Measurements from ENCODE around the gene STT3A. TPM values are rescaled to one million over a fixed set of nuclear protein-coding genes. Genes with fewer than 3 reads are reported as not detected.

The STT3A gene
- total and polyA plus RNA-seq, 2 experiments from 2014 or later = 65.5 to 130 TPM

- H3K9me3 ChIP-seq (ENCODE audit: low read depth) = no peaks in the 10 kb centered on the region
- DNase-seq (ENCODE audit: low read depth in 1 of 2, low spot score in 1 of 2) = no peak
- TF ChIP-seq CTCF (IDR thresholded peaks at IDR 0.05; ENCODE audit: low read depth, low read length) = no peak
- no peaks in the 10 kb centered on the region for H3K27me3 ChIP-seq
- peaks cover 73% of the 10 kb centered on the region for H3K36me3 ChIP-seq
- H3K27ac ChIP-seq = no peak overlapping the region
- no peaks in the 10 kb centered on the region for H3K4me1 ChIP-seq (ENCODE audit: low read depth)
- no peak overlapping the region for H3K4me3 ChIP-seq
These were observed 10.6 kb downstream of the STT3A start for GRCh38 chr11:125603207-125603606.

GRCh38 chr11:125605417-125605816 lies 12.8 kb downstream of the STT3A start:
- Histone ChIP-seq H3K4me3 (no peak overlapping the region), H3K27ac (no peak overlapping the region), H3K36me3 (peaks cover 82% of the 10 kb centered on the region), H3K9me3 (ENCODE audit: low read depth) (no peaks in the 10 kb centered on the region), H3K27me3 (no peaks in the 10 kb centered on the region), H3K4me1 (ENCODE audit: low read depth) (no peaks in the 10 kb centered on the region)
- no peak for TF ChIP-seq CTCF (IDR thresholded peaks at IDR 0.05; ENCODE audit: low read depth, low read length)
- DNase-seq (ENCODE audit: low read depth in 1 of 2, low spot score in 1 of 2) = no peak

- no peak overlapping the region for H3K27ac ChIP-seq
- no peak for DNase-seq (ENCODE audit: low read depth in 1 of 2, low spot score in 1 of 2)
- H3K36me3 ChIP-seq = peaks cover 91% of the 10 kb centered on the region
These were observed 16.9 kb downstream of the STT3A start for GRCh38 chr11:125609545-125609944.

GRCh38 chr11:125618383-125618782 lies 25.7 kb downstream of the STT3A start:
- no peak for DNase-seq (ENCODE audit: low read depth in 1 of 2, low spot score in 1 of 2)
- Histone ChIP-seq H3K9me3 (ENCODE audit: low read depth) (no peaks in the 10 kb centered on the region), H3K4me1 (ENCODE audit: low read depth) (no peaks in the 10 kb centered on the region), H3K27me3 (no peaks in the 10 kb centered on the region), H3K27ac (no peak overlapping the region), H3K4me3 (no peak overlapping the region), H3K36me3 (peaks cover 77% of the 10 kb centered on the region)
- no peak for TF ChIP-seq CTCF (IDR thresholded peaks at IDR 0.05; ENCODE audit: low read depth, low read length)

More at GRCh38 chr11:125609545-125609944, 16.9 kb downstream of the STT3A start:
- no peaks in the 10 kb centered on the region for H3K9me3 ChIP-seq (ENCODE audit: low read depth)
- no peaks in the 10 kb centered on the region for H3K4me1 ChIP-seq (ENCODE audit: low read depth)
- no peaks in the 10 kb centered on the region for H3K27me3 ChIP-seq
- no peak for TF ChIP-seq CTCF (IDR thresholded peaks at IDR 0.05; ENCODE audit: low read depth, low read length)
- no peak overlapping the region for H3K4me3 ChIP-seq

- peak in 1 of 2 donors; percentile 59 for DNase-seq (ENCODE audit: low read depth in 1 of 2, low spot score in 1 of 2)
- Histone ChIP-seq H3K9me3 (ENCODE audit: low read depth) (no peaks in the 10 kb centered on the region), H3K27ac (no peak overlapping the region), H3K36me3 (peaks cover 50% of the 10 kb centered on the region), H3K4me1 (ENCODE audit: low read depth) (peaks cover 5% of the 10 kb centered on the region), H3K4me3 (no peak overlapping the region), H3K27me3 (no peaks in the 10 kb centered on the region)
- TF ChIP-seq CTCF (IDR thresholded peaks at IDR 0.05; ENCODE audit: low read depth, low read length) = no peak
These were observed 29.3 kb downstream of the STT3A start for GRCh38 chr11:125621995-125622394.

GRCh38 chr11:125623064-125623463 lies 30.4 kb downstream of the STT3A start:
- no peak for DNase-seq (ENCODE audit: low read depth in 1 of 2, low spot score in 1 of 2)
- H3K9me3 ChIP-seq (ENCODE audit: low read depth) = no peaks in the 10 kb centered on the region
- H3K4me1 ChIP-seq (ENCODE audit: low read depth) = peaks cover 5% of the 10 kb centered on the region
- no peaks in the 10 kb centered on the region for H3K27me3 ChIP-seq
- no peak for TF ChIP-seq CTCF (IDR thresholded peaks at IDR 0.05; ENCODE audit: low read depth, low read length)
- no peak overlapping the region for H3K27ac ChIP-seq
- peaks cover 39% of the 10 kb centered on the region for H3K36me3 ChIP-seq
- H3K4me3 ChIP-seq = no peak overlapping the region
